Osteocyte (in vitro differentiated cells): ENCODE measurements around the gene SH3PXD2A. TPM values are rescaled to one million over a fixed set of nuclear protein-coding genes. Genes with fewer than 3 reads are reported as not detected.

Source experiments
- DNase-seq: peaks from one replicate; pipeline ENCODE4 v3.0.0; 2021; ENCODE audit warnings: mixed read lengths; ENCODE audit not compliant: unreplicated experiment; ENCODE audit errors: extremely low spot score
- H3K27ac Mint-ChIP-seq: one replicate; pipeline ENCODE4 v1.8.0; 2021; ENCODE audit warnings: mild to moderate bottlenecking, mixed read lengths; ENCODE audit not compliant: unreplicated experiment
- H3K27me3 Mint-ChIP-seq: one replicate; pipeline ENCODE4 v1.8.0; 2021; ENCODE audit warnings: mixed read lengths; ENCODE audit not compliant: unreplicated experiment
- H3K36me3 Mint-ChIP-seq: one replicate; pipeline ENCODE4 v1.8.0; 2021; ENCODE audit warnings: mixed read lengths; ENCODE audit not compliant: unreplicated experiment
- H3K4me1 Mint-ChIP-seq: one replicate; pipeline ENCODE4 v1.8.0; 2021; ENCODE audit warnings: mixed read lengths; ENCODE audit not compliant: unreplicated experiment
- H3K4me3 Mint-ChIP-seq: one replicate; pipeline ENCODE4 v1.8.0; 2021; ENCODE audit warnings: mild to moderate bottlenecking, moderate library complexity, mixed read lengths; ENCODE audit not compliant: unreplicated experiment
- H3K9me3 Mint-ChIP-seq: one replicate; pipeline ENCODE4 v1.8.0; 2021; ENCODE audit warnings: mixed read lengths; ENCODE audit not compliant: unreplicated experiment
- CTCF ChIP-seq: fragments of 200-600 bp; sonication (generic); IDR thresholded peaks from 2 replicates; pipeline ENCODE4 v1.5.0; 2021; ENCODE audit warnings: antibody characterized with exemption, mild to moderate bottlenecking, moderate library complexity
- total RNA-seq: library from RNA; stranded (reverse); gene quantifications from 2 replicates; pipeline ENCODE4 v1.2.1, GENCODE V29; 2021

Gene SH3PXD2A
- total RNA-seq, 1 donor from 2014 or later = 43.0 TPM

- no peak for TF ChIP-seq CTCF
- Mint-ChIP-seq H3K27me3 (peaks cover 8% of the 10 kb centered on the region), H3K4me3 (no peak overlapping the region), H3K27ac (no peak overlapping the region), H3K36me3 (peaks cover 4% of the 10 kb centered on the region), H3K4me1 (peaks cover 13% of the 10 kb centered on the region), H3K9me3 (no peaks in the 10 kb centered on the region)
- DNase-seq = no peak
Measured at GRCh38 chr10:103583871-103584215, 271.5 kb downstream of the SH3PXD2A start.

GRCh38 chr10:103582331-103583123, 272.8 kb downstream of the SH3PXD2A start:
- no peak overlapping the region for H3K27ac Mint-ChIP-seq
- no peak for DNase-seq
- no peaks in the 10 kb centered on the region for H3K9me3 Mint-ChIP-seq
- TF ChIP-seq CTCF = no peak
- peaks cover 15% of the 10 kb centered on the region for H3K4me1 Mint-ChIP-seq
- peaks cover 2% of the 10 kb centered on the region for H3K36me3 Mint-ChIP-seq
- peaks cover 8% of the 10 kb centered on the region for H3K27me3 Mint-ChIP-seq
- H3K4me3 Mint-ChIP-seq = no peak overlapping the region

- Mint-ChIP-seq H3K27ac (no peak overlapping the region), H3K27me3 (peaks cover 5% of the 10 kb centered on the region), H3K4me1 (peaks cover 26% of the 10 kb centered on the region), H3K4me3 (no peak overlapping the region), H3K9me3 (no peaks in the 10 kb centered on the region), H3K36me3 (no peaks in the 10 kb centered on the region)
- no peak for DNase-seq
- TF ChIP-seq CTCF = no peak
Measured at GRCh38 chr10:103581499-103581898, 273.9 kb downstream of the SH3PXD2A start.

GRCh38 chr10:103580430-103580829, 274.9 kb downstream of the SH3PXD2A start:
- no peak for TF ChIP-seq CTCF
- Mint-ChIP-seq H3K27me3 (peaks cover 3% of the 10 kb centered on the region), H3K9me3 (no peaks in the 10 kb centered on the region)

GRCh38 chr10:103580011-103580410, 275.4 kb downstream of the SH3PXD2A start:
- H3K9me3 Mint-ChIP-seq = no peaks in the 10 kb centered on the region
- H3K27ac Mint-ChIP-seq = no peak overlapping the region
- DNase-seq = no peak
- H3K4me3 Mint-ChIP-seq = no peak overlapping the region
- no peaks in the 10 kb centered on the region for H3K36me3 Mint-ChIP-seq
- peaks cover 3% of the 10 kb centered on the region for H3K27me3 Mint-ChIP-seq
- peaks cover 36% of the 10 kb centered on the region for H3K4me1 Mint-ChIP-seq
- no peak for TF ChIP-seq CTCF

More at GRCh38 chr10:103580430-103580829, 274.9 kb downstream of the SH3PXD2A start:
- peaks cover 36% of the 10 kb centered on the region for H3K4me1 Mint-ChIP-seq
- no peak overlapping the region for H3K4me3 Mint-ChIP-seq
- no peak for DNase-seq
- H3K27ac Mint-ChIP-seq = no peak overlapping the region
- H3K36me3 Mint-ChIP-seq = no peaks in the 10 kb centered on the region
